ENCODE results near the gene CBX5. TPM values are rescaled to one million over a fixed set of nuclear protein-coding genes. Genes with fewer than 3 reads are reported as not detected.

Gene CBX5
- total RNA-seq, 2 experiments from 2014 or later: 169 to 173 TPM

DNA sequence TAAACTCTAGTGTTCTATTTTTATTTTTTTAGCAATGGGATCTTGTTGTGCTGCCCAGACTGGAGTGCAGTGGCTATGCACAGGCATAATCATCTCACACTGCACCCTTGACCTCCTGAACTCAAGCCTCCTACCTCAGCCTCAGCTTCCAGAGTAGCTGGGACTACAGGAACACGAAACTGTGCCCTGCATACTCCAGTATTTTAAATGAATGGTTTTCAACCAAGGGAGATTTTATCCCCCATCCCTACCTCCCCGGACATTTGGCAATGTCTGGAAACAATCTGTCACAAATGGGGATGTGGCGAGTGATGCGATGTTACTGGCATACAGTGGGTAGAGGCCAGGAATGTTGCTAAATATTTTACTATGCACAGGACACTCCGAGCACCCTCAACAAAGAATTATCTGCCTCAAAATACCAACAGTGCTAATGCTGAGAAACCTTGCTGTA is 2.1 kb downstream of the CBX5 start:
- H3K9me3 Mint-ChIP-seq: no peaks in the 10 kb centered on the region
- no peaks in the 10 kb centered on the region for H3K27me3 Mint-ChIP-seq (ENCODE audit: low read depth)
- peaks cover 22% of the 10 kb centered on the region for H3K36me3 Mint-ChIP-seq (ENCODE audit: low read depth)
- DNase-seq: no peak
- no peak overlapping the region for H3K4me3 Mint-ChIP-seq
- CTCF ChIA-PET: interaction anchor here (0.8 to 1.4 kb wide), 2 partner anchors 13 to 26 kb away, joined by 4 to 6 read pairs; no protein-coding TSS in a partner anchor
- H3K27ac Mint-ChIP-seq: no peak overlapping the region
- H3K4me1 Mint-ChIP-seq (ENCODE audit: low read depth): peaks cover 53% of the 10 kb centered on the region
- intact Hi-C loops (cut with micrococcal nuclease): no loop called here

DNA sequence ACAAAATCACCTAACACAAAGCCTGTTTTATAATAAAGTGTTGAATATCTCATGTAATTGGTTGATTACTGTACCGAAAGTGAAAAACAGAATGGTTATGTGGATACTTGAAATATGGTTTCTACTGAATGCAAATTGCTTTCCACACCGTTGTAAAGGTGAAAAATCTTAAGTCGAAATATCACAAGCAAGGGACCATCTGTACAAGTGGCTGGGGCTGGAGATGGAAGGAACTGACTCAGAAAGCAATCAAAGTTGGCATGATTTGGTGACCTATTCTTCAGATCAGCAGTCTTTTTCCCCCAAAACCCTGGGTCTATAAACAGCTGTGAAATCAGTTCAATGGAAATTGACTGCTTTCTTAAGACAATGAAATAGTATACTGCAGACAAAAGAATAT is 3.6 kb downstream of the CBX5 start:
- Mint-ChIP-seq H3K27me3 (ENCODE audit: low read depth) (no peaks in the 10 kb centered on the region), H3K9me3 (no peaks in the 10 kb centered on the region), H3K4me3 (peak overlapping the region; percentile 32), H3K27ac (peak overlapping the region; percentile 60), H3K4me1 (ENCODE audit: low read depth) (peaks cover 62% of the 10 kb centered on the region), H3K36me3 (ENCODE audit: low read depth) (peaks cover 27% of the 10 kb centered on the region)
- CTCF ChIA-PET: interaction anchor here (1.1 to 1.4 kb wide), 2 partner anchors 25 to 61 kb away, joined by 3 to 6 read pairs; no protein-coding TSS in a partner anchor
- no peak for DNase-seq
- intact Hi-C loops (cut with micrococcal nuclease): no loop called here

DNA sequence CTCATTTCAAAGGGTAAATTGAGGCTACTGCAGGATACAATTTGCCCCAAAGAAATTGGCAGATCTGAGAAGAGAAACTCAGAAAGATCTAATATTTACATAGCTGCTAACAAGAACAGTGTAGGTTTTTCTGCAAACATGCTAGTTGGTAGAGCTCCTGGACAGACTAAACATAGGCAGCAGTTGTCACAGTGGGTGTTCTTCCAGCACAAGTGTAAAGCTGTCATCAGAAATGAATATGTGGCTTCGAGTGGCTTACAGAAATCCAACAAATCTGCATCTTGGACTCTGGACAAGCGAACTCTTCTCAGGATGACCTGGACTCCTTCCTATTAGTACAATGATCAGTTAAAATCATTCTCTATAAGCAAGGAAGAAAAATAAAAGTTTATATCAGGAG is 5.9 kb downstream of the CBX5 start:
- no peaks in the 10 kb centered on the region for H3K9me3 Mint-ChIP-seq
- no peak for DNase-seq
- H3K27me3 Mint-ChIP-seq (ENCODE audit: low read depth): no peaks in the 10 kb centered on the region
- H3K36me3 Mint-ChIP-seq (ENCODE audit: low read depth): peaks cover 38% of the 10 kb centered on the region
- peaks cover 76% of the 10 kb centered on the region for H3K4me1 Mint-ChIP-seq (ENCODE audit: low read depth)
- H3K27ac Mint-ChIP-seq: no peak overlapping the region
- intact Hi-C loops (cut with micrococcal nuclease): no loop called here
- CTCF ChIA-PET: interaction anchor here (1.0 to 2.4 kb wide), 3 partner anchors 10 to 94 kb away, joined by 3 to 14 read pairs (median 7); no protein-coding TSS in a partner anchor
- no peak overlapping the region for H3K4me3 Mint-ChIP-seq

DNA sequence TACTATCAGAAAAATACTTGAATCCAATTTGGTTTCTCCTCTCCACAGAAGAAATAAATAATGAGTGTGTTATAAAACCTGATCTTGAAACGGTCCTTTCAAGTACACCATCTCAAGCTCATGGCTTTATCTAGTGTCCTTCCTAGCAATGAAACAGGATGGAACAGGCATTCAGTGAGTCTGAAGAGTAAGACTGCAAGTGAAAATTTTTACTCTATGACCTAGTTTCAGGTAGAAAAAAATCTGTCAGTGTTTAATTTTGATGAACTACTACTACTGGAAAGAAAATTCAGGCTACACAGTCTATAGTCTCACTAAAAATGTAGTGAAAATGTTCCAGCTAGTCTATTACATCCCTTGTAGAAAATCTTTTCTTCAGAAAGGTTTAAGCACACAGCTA is 7.7 kb downstream of the CBX5 start:
- Mint-ChIP-seq H3K36me3 (ENCODE audit: low read depth) (peaks cover 40% of the 10 kb centered on the region), H3K4me3 (peak overlapping the region; percentile 4), H3K9me3 (no peaks in the 10 kb centered on the region), H3K27ac (peak overlapping the region; percentile 72), H3K4me1 (ENCODE audit: low read depth) (peaks cover 65% of the 10 kb centered on the region), H3K27me3 (ENCODE audit: low read depth) (no peaks in the 10 kb centered on the region)
- DNase-seq: no peak
- intact Hi-C loops (cut with micrococcal nuclease): loop anchor here (1.0 kb wide), 2 partner anchors 31 to 250 kb away; no protein-coding TSS in a partner anchor
- CTCF ChIA-PET: interaction anchor here (0.6 to 2.4 kb wide), 12 partner anchors 9 to 57 kb away, joined by 3 to 14 read pairs (median 3); no protein-coding TSS in a partner anchor

DNA sequence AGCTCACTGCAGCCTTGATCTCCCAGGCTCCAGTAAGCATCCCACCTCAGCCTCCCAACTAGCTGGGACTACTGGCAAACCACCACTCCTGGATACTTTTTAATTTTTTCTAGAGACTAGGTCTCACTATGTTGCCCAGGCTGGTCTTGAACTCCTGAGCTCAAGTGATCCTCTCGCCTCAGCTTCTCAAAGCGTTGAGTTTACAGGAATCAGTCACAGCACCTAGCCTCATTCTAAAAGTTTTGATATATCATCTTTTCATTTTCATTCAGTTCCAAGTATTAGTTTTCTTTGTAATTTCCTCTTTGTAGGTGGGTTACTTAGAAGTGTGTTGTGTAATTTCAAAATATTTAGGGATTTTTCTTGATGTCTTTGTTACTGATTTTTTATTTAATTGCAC is 9.6 kb downstream of the CBX5 start:
- Mint-ChIP-seq H3K9me3 (no peaks in the 10 kb centered on the region), H3K27me3 (ENCODE audit: low read depth) (no peaks in the 10 kb centered on the region), H3K4me1 (ENCODE audit: low read depth) (peaks cover 53% of the 10 kb centered on the region), H3K4me3 (no peak overlapping the region), H3K27ac (peak overlapping the region; percentile 31), H3K36me3 (ENCODE audit: low read depth) (peaks cover 39% of the 10 kb centered on the region)
- DNase-seq: peak; percentile 50
- intact Hi-C loops (cut with micrococcal nuclease): loop anchor here (1.0 kb wide), 1 partner anchor 9 kb away; no protein-coding TSS in a partner anchor
- CTCF ChIA-PET: no interaction called here

DNA sequence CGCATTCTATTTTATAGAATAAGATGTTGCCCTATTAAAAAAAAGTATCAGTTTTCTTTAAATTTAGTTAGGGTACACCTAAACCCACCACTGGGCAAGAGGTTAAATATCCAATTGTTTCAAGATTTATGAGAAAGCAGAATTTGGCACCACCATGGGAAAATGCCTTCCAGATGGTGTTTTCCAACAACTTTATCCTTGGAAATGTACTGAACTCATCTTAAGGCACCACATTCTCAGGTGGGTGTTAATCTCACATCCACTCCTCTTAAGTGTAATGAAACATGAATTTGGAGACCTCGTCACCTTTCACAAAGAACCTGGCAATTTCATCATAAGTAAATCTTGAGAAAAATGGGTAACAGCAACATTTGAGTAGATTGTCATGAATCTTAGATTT is 13.1 kb downstream of the CBX5 start:
- no peak overlapping the region for H3K27ac Mint-ChIP-seq
- DNase-seq: no peak
- CTCF ChIA-PET: interaction anchor here (0.8 kb wide), 1 partner anchor 52 kb away, joined by 3 read pairs; no protein-coding TSS in a partner anchor
- no peaks in the 10 kb centered on the region for H3K27me3 Mint-ChIP-seq (ENCODE audit: low read depth)
- intact Hi-C loops (cut with micrococcal nuclease): no loop called here
- H3K36me3 Mint-ChIP-seq (ENCODE audit: low read depth): peaks cover 24% of the 10 kb centered on the region
- H3K9me3 Mint-ChIP-seq: no peaks in the 10 kb centered on the region
- no peak overlapping the region for H3K4me3 Mint-ChIP-seq
- H3K4me1 Mint-ChIP-seq (ENCODE audit: low read depth): peaks cover 43% of the 10 kb centered on the region

DNA sequence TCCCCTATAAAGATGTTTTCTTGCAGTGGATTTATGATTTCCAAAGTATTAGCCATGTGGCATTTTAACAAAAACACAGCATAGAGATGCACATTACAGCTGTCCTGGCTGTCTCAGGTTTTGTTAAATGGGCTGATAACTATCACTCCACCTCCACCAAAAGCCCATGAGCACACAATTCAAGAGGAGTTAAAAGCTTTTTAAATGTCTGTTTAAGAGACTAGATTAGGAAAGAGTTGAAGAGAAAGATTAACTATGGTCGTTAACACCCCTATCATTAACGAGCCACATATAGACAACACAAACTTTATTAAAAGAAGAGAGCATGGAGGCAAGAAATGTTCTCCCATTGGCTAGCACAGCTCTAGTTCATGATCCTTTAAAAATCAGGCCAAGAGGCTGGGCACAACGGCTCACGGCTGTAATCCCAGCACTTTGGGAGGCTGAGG is 14.5 kb downstream of the CBX5 start:
- no peaks in the 10 kb centered on the region for H3K9me3 Mint-ChIP-seq
- no peak overlapping the region for H3K4me3 Mint-ChIP-seq
- H3K27ac Mint-ChIP-seq: no peak overlapping the region
- CTCF ChIA-PET: interaction anchor here (0.5 to 1.6 kb wide), 8 partner anchors 9 to 213 kb away, joined by 3 to 8 read pairs (median 4); no protein-coding TSS in a partner anchor
- H3K36me3 Mint-ChIP-seq (ENCODE audit: low read depth): peaks cover 19% of the 10 kb centered on the region
- intact Hi-C loops (cut with micrococcal nuclease): no loop called here
- DNase-seq: no peak
- peaks cover 34% of the 10 kb centered on the region for H3K4me1 Mint-ChIP-seq (ENCODE audit: low read depth)
- H3K27me3 Mint-ChIP-seq (ENCODE audit: low read depth): no peaks in the 10 kb centered on the region

DNA sequence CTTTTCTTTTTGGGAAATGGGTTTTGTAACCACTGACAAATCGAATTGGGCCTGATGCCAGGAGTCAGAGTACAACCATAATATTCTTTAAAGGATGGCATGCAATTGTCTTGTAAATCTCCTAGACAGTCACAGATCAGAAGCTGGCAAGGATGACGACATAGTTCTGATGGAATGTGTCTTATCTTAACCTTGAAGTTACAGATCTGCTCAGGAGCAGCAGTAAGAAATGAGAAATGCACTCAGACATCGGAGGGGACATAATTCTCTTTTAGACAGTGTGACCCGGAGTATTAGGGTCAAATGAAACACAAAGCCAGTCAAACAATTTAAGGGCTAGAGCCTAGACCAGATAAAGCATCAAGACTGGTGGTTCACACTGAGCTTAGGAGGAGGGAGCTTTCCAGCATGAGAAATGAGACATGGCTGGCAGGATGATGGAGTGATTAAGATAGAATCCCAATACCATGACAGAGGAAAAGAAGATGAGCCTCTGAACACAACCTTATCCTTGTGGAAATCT is 17.5 kb downstream of the CBX5 start:
- CTCF ChIA-PET: interaction anchor here (1.0 to 2.7 kb wide), 3 partner anchors 10 to 106 kb away, joined by 3 to 11 read pairs (median 3); no protein-coding TSS in a partner anchor
- intact Hi-C loops (cut with micrococcal nuclease): no loop called here
- Mint-ChIP-seq H3K36me3 (ENCODE audit: low read depth) (peaks cover 20% of the 10 kb centered on the region), H3K9me3 (no peaks in the 10 kb centered on the region), H3K27me3 (ENCODE audit: low read depth) (no peaks in the 10 kb centered on the region), H3K4me1 (ENCODE audit: low read depth) (peaks cover 50% of the 10 kb centered on the region), H3K4me3 (no peak overlapping the region), H3K27ac (no peak overlapping the region)
- no peak for DNase-seq

DNA sequence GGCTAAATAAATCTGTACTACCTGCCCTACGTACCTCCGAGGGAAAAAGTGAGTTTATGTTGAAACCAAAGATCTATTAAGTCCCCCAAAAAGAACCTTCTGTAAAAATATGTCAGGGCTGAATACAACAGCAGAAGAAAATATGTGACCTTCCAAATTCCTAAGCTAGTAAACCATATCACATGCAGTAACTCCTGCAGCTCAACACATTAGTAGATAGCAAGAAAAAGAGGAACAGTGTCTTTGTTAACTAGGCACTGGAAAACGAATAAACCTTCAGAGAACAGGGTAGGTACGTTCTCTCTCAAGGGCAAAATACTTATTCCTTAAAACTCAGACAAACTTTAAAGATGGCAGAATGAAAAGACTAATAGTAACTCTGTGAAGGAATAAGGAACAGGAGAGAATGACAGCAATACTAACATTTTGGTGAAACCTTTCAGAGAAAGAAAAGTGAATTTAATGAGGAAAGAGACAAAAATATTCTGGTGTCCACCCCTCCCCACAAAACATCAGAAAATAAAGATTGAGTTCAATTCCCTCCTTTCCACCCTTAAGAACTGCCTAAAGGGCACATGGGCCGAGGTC is 18.0 kb downstream of the CBX5 start:
- no peak overlapping the region for H3K27ac Mint-ChIP-seq
- intact Hi-C loops (cut with micrococcal nuclease): no loop called here
- H3K4me3 Mint-ChIP-seq: no peak overlapping the region
- peaks cover 47% of the 10 kb centered on the region for H3K4me1 Mint-ChIP-seq (ENCODE audit: low read depth)
- CTCF ChIA-PET: interaction anchor here (1.4 to 2.7 kb wide), 2 partner anchors 10 kb away, joined by 3 to 11 read pairs; no protein-coding TSS in a partner anchor
- H3K27me3 Mint-ChIP-seq (ENCODE audit: low read depth): no peaks in the 10 kb centered on the region
- no peaks in the 10 kb centered on the region for H3K9me3 Mint-ChIP-seq
- DNase-seq: no peak
- H3K36me3 Mint-ChIP-seq (ENCODE audit: low read depth): peaks cover 23% of the 10 kb centered on the region

DNA sequence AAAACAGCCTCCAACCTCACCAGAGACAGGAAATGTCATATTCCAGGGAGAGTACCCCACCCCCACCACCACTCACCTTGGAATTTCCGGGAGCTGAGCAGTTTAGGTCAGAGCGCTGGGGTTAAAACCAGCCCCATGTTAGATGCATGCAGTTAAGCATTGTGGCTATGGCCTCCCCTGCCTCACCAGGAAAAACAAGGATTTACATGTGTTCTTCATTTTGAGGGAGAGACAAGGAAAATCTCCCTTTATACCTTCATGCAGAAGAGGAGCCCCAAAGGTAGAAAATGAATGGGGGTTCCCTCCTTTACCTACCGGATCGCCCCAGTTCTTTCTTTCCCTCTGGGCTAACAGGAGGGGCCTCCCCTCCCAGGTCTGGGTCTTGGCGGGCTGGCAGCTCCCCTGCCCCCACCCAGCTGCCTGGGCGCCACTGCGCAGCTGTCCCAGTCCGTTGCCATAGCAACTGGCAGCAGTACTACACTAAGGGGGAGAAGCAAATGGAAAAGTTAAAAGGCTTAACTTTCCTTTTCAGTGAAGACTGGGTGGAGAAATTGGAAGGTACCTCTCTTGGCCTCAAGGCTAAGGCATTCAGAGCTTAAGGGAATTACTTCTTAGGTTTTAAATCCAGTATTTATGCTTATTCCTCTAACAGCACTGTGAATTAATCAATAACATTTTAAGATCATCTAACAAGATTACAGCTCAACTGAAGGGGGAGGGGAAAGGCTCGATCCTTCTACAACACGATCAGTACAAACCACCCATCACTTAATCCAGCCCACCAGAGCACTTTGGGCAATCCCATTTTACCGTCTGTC is 20.5 kb downstream of the CBX5 start:
- Mint-ChIP-seq H3K27ac (no peak overlapping the region), H3K27me3 (ENCODE audit: low read depth) (no peaks in the 10 kb centered on the region), H3K4me1 (ENCODE audit: low read depth) (peaks cover 39% of the 10 kb centered on the region), H3K36me3 (ENCODE audit: low read depth) (peaks cover 30% of the 10 kb centered on the region), H3K9me3 (no peaks in the 10 kb centered on the region), H3K4me3 (peak overlapping the region; percentile 48)
- CTCF ChIA-PET: interaction anchor here (0.6 to 0.9 kb wide), 3 partner anchors 8 to 206 kb away, joined by 3 to 8 read pairs (median 5); no protein-coding TSS in a partner anchor
- intact Hi-C loops (cut with micrococcal nuclease): no loop called here
- DNase-seq: peak; percentile 43

DNA sequence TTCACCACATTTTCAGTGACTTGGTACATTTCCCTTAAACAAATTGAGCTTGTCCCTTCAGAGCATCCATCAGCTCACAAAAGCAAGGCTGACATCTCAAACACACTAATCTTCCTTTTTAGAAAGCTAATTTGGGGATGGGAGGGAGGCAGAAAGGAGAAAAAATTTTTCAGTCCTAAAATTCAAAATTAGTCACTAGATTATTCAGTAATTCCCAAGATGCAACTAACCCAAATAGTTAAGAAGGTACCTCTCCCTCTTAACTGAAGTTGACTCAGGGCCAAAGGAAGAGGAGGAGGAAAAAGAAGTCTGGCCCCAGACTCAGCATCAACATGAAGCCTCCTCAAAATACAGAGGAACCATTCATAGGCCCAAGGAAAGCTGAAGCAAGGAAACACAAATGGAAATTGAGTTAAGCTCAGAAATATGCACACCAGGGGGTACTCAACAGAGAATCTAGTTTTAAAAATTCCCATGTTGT is 21.7 kb downstream of the CBX5 start:
- Mint-ChIP-seq H3K9me3 (no peaks in the 10 kb centered on the region), H3K4me1 (ENCODE audit: low read depth) (peaks cover 35% of the 10 kb centered on the region), H3K4me3 (no peak overlapping the region), H3K27ac (no peak overlapping the region), H3K27me3 (ENCODE audit: low read depth) (no peaks in the 10 kb centered on the region), H3K36me3 (ENCODE audit: low read depth) (peaks cover 32% of the 10 kb centered on the region)
- CTCF ChIA-PET: interaction anchor here (0.8 to 1.2 kb wide), 2 partner anchors 38 to 207 kb away, joined by 3 to 4 read pairs; no protein-coding TSS in a partner anchor
- DNase-seq: no peak
- intact Hi-C loops (cut with micrococcal nuclease): no loop called here

DNA sequence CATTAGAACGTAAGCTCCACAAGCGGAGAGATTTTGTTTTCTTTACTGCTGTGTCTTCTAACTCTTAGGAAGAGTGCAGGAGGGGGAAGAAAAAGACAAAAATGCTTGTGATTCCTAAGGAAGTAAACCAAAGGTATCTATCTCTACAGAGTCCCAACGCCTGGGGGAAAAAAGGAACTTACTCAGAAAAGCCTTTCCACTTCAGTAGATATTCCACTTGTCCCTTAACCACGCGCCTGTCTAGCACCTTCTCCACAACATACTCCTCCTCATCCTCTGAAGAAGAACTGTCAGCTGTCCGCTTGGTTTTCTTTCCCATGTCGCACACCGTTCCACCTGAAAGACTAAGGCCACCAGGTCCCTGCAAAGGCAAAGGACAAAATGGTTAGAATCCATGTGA is 22.6 kb downstream of the CBX5 start:
- no peak overlapping the region for H3K27ac Mint-ChIP-seq

More for the DNA sequence above, 22.6 kb downstream of the CBX5 start:
- Mint-ChIP-seq H3K9me3 (no peaks in the 10 kb centered on the region), H3K4me3 (no peak overlapping the region), H3K27me3 (ENCODE audit: low read depth) (no peaks in the 10 kb centered on the region), H3K36me3 (ENCODE audit: low read depth) (peaks cover 34% of the 10 kb centered on the region), H3K4me1 (ENCODE audit: low read depth) (peaks cover 33% of the 10 kb centered on the region)
- CTCF ChIA-PET: no interaction called here
- DNase-seq: no peak
- intact Hi-C loops (cut with micrococcal nuclease): no loop called here
